Karpas-422 (cell line): ENCODE data around the gene LIAS. TPM values are rescaled to one million over a fixed set of nuclear protein-coding genes. Genes with fewer than 3 reads are reported as not detected.

Experiments
- DNase-seq: peaks from one replicate; pipeline ENCODE4 v3.0.0-alpha.2; 2015
- H2AFZ ChIP-seq: fragments of 200-600 bp; sonication (generic); 2 replicates; pipeline ENCODE4 v1.6.1; 2014; ENCODE audit warnings: antibody characterized with exemption, low read length, mixed read lengths
- H3K27ac ChIP-seq: fragments of 200-600 bp; sonication (generic); 2 replicates; pipeline ENCODE4 v1.5.1; 2014; ENCODE audit warnings: mild to moderate bottlenecking, low read length, moderate library complexity
- H3K27me3 ChIP-seq: fragments of 200-600 bp; sonication (generic); 2 replicates; pipeline ENCODE4 v1.6.1; 2014; ENCODE audit warnings: low read length, mixed read lengths
- H3K36me3 ChIP-seq: fragments of 200-600 bp; sonication (generic); 2 replicates; pipeline ENCODE4 v1.6.1; 2014; ENCODE audit warnings: low read length, mixed read lengths; ENCODE audit not compliant: insufficient read depth
- H3K4me1 ChIP-seq: fragments of 200-600 bp; sonication (generic); 2 replicates; pipeline ENCODE4 v1.6.1; 2014; ENCODE audit warnings: mild to moderate bottlenecking, low read length, mixed read lengths
- H3K4me2 ChIP-seq: fragments of 200-600 bp; sonication (generic); 2 replicates; pipeline ENCODE4 v1.6.1; 2014; ENCODE audit warnings: low read length, low read depth, mild to moderate bottlenecking; ENCODE audit not compliant: poor library complexity, severe bottlenecking
- H3K4me3 ChIP-seq: fragments of 200-600 bp; sonication (generic); 2 replicates; pipeline ENCODE4 v1.5.1; 2014; ENCODE audit warnings: mild to moderate bottlenecking, antibody characterized with exemption, low read length, mixed read lengths
- H3K79me2 ChIP-seq: fragments of 200-600 bp; sonication (generic); 2 replicates; pipeline ENCODE4 v1.6.1; 2014; ENCODE audit warnings: mild to moderate bottlenecking, low read length, mixed read lengths
- H3K9ac ChIP-seq: fragments of 200-600 bp; sonication (generic); 2 replicates; pipeline ENCODE4 v1.6.0; 2014; ENCODE audit warnings: low read length
- H3K9me2 ChIP-seq: fragments of 200-600 bp; sonication (generic), shearing (Covaris generic); replicated peaks from 2 replicates; pipeline ENCODE4 v1.6.0; 2014; ENCODE audit warnings: mild to moderate bottlenecking, low read length, moderate library complexity; ENCODE audit not compliant: insufficient read depth
- H3K9me3 ChIP-seq: fragments of 300-700, 200-600 bp; sonication (generic); 2 replicates; pipeline ENCODE4 v1.6.1; 2014; ENCODE audit warnings: low read length, mixed read lengths
- H4K20me1 ChIP-seq: fragments of 200-600 bp; sonication (generic); 2 replicates; pipeline ENCODE4 v1.6.1; 2014; ENCODE audit warnings: mild to moderate bottlenecking, antibody characterized with exemption, low read length, low read depth; ENCODE audit not compliant: insufficient read depth
- total RNA-seq: library from RNA; depleted of rRNA; stranded (reverse); fragments of >200 nt; shearing (Covaris generic); gene quantifications from 2 replicates; pipeline ENCODE4 v1.2.3, GENCODE V29; 2014; ENCODE audit warnings: low replicate concordance

The LIAS gene
- total RNA-seq, 1 experiment from 2014 or later: 19.5 TPM

GRCh38 chr4:39429476-39430334, 29.2 kb upstream of the LIAS start:
- H3K4me2 ChIP-seq: no peak overlapping the region
- peak overlapping the region; percentile 7; the same call in 1 of the 2 replicates for H2AFZ ChIP-seq
- H3K27ac ChIP-seq: no peak overlapping the region
- no peaks in the 10 kb centered on the region for H4K20me1 ChIP-seq
- no peak overlapping the region for H3K9ac ChIP-seq
- no peaks in the 10 kb centered on the region for H3K36me3 ChIP-seq
- peaks cover 5% of the 10 kb centered on the region for H3K4me1 ChIP-seq
- no peaks in the 10 kb centered on the region for H3K27me3 ChIP-seq
- no peaks in the 10 kb centered on the region for H3K9me3 ChIP-seq
- H3K79me2 ChIP-seq: no peaks in the 10 kb centered on the region
- no peaks in the 10 kb centered on the region for H3K9me2 ChIP-seq
- no peak for DNase-seq
- no peak overlapping the region for H3K4me3 ChIP-seq

GRCh38 chr4:39433878-39434492, 24.9 kb upstream of the LIAS start:
- Histone ChIP-seq H2AFZ (no peak overlapping the region), H3K4me3 (no peak overlapping the region), H3K9me3 (no peaks in the 10 kb centered on the region), H4K20me1 (no peaks in the 10 kb centered on the region), H3K36me3 (no peaks in the 10 kb centered on the region), H3K27ac (no peak overlapping the region), H3K4me2 (no peak overlapping the region), H3K9ac (no peak overlapping the region), H3K4me1 (no peaks in the 10 kb centered on the region), H3K27me3 (no peaks in the 10 kb centered on the region), H3K9me2 (no peaks in the 10 kb centered on the region), H3K79me2 (no peaks in the 10 kb centered on the region)
- no peak for DNase-seq

- no peak overlapping the region for H3K4me2 ChIP-seq
- no peak overlapping the region for H3K9ac ChIP-seq
- H2AFZ ChIP-seq: no peak overlapping the region
These were observed 22.9 kb upstream of the LIAS start for GRCh38 chr4:39435659-39436563.

GRCh38 chr4:39441593-39441992, 17.3 kb upstream of the LIAS start:
- DNase-seq: no peak
- H3K27me3 ChIP-seq: no peaks in the 10 kb centered on the region
- H3K9me3 ChIP-seq: no peaks in the 10 kb centered on the region
- H3K79me2 ChIP-seq: no peaks in the 10 kb centered on the region
- H3K4me3 ChIP-seq: no peak overlapping the region
- H3K4me1 ChIP-seq: no peaks in the 10 kb centered on the region
- no peaks in the 10 kb centered on the region for H4K20me1 ChIP-seq
- H3K4me2 ChIP-seq: no peak overlapping the region
- no peak overlapping the region for H3K27ac ChIP-seq
- no peak overlapping the region for H3K9ac ChIP-seq
- no peaks in the 10 kb centered on the region for H3K9me2 ChIP-seq
- no peaks in the 10 kb centered on the region for H3K36me3 ChIP-seq
- H2AFZ ChIP-seq: no peak overlapping the region

More at GRCh38 chr4:39435659-39436563, 22.9 kb upstream of the LIAS start:
- no peaks in the 10 kb centered on the region for H3K79me2 ChIP-seq
- no peaks in the 10 kb centered on the region for H3K27me3 ChIP-seq
- no peaks in the 10 kb centered on the region for H3K9me3 ChIP-seq
- H4K20me1 ChIP-seq: no peaks in the 10 kb centered on the region
- DNase-seq: peak; percentile 50
- H3K4me1 ChIP-seq: no peaks in the 10 kb centered on the region
- no peak overlapping the region for H3K4me3 ChIP-seq
- H3K36me3 ChIP-seq: no peaks in the 10 kb centered on the region
- no peak overlapping the region for H3K27ac ChIP-seq
- H3K9me2 ChIP-seq: no peaks in the 10 kb centered on the region

GRCh38 chr4:39442998-39443397, 15.9 kb upstream of the LIAS start:
- H4K20me1 ChIP-seq: no peaks in the 10 kb centered on the region
- no peaks in the 10 kb centered on the region for H3K27me3 ChIP-seq
- H3K4me3 ChIP-seq: no peak overlapping the region
- H3K4me2 ChIP-seq: no peak overlapping the region
- no peaks in the 10 kb centered on the region for H3K79me2 ChIP-seq
- H3K27ac ChIP-seq: no peak overlapping the region
- no peaks in the 10 kb centered on the region for H3K36me3 ChIP-seq
- no peaks in the 10 kb centered on the region for H3K9me2 ChIP-seq
- H2AFZ ChIP-seq: no peak overlapping the region
- no peak overlapping the region for H3K9ac ChIP-seq
- H3K9me3 ChIP-seq: no peaks in the 10 kb centered on the region
- peaks cover 11% of the 10 kb centered on the region for H3K4me1 ChIP-seq
- no peak for DNase-seq

DNA sequence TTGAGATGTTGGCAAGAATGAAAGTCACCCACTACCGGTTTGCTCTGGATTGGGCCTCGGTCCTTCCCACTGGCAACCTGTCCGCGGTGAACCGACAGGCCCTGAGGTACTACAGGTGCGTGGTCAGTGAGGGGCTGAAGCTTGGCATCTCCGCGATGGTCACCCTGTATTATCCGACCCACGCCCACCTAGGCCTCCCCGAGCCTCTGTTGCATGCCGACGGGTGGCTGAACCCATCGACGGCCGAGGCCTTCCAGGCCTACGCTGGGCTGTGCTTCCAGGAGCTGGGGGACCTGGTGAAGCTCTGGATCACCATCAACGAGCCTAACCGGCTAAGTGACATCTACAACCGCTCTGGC, 12.4 kb upstream of the LIAS start:
- Histone ChIP-seq H3K27ac (no peak overlapping the region), H2AFZ (no peak overlapping the region), H3K9ac (no peak overlapping the region)

GRCh38 chr4:39446842-39447573, 11.8 kb upstream of the LIAS start:
- H3K9me3 ChIP-seq: no peaks in the 10 kb centered on the region
- H3K9ac ChIP-seq: no peak overlapping the region
- no peaks in the 10 kb centered on the region for H3K27me3 ChIP-seq
- DNase-seq: peak; percentile 77
- no peak overlapping the region; the same call in 1 of the 2 replicates for H3K4me3 ChIP-seq
- no peak overlapping the region for H3K27ac ChIP-seq
- peaks cover 18% of the 10 kb centered on the region for H4K20me1 ChIP-seq
- no peaks in the 10 kb centered on the region for H3K9me2 ChIP-seq
- H3K79me2 ChIP-seq: no peaks in the 10 kb centered on the region
- peak overlapping the region; percentile 39 for H3K4me2 ChIP-seq
- peaks cover 18% of the 10 kb centered on the region for H3K36me3 ChIP-seq
- no peak overlapping the region for H2AFZ ChIP-seq
- H3K4me1 ChIP-seq: peaks cover 22% of the 10 kb centered on the region

More for the DNA sequence above, 12.4 kb upstream of the LIAS start:
- H3K27me3 ChIP-seq: no peaks in the 10 kb centered on the region
- peaks cover 22% of the 10 kb centered on the region for H3K4me1 ChIP-seq
- DNase-seq: no peak
- H4K20me1 ChIP-seq: peaks cover 13% of the 10 kb centered on the region; the same call in 1 of the 2 replicates
- H3K36me3 ChIP-seq: peaks cover 14% of the 10 kb centered on the region; the same call in 1 of the 2 replicates
- no peak overlapping the region for H3K4me2 ChIP-seq
- no peaks in the 10 kb centered on the region for H3K9me2 ChIP-seq
- no peaks in the 10 kb centered on the region for H3K9me3 ChIP-seq
- H3K4me3 ChIP-seq: no peak overlapping the region
- H3K79me2 ChIP-seq: no peaks in the 10 kb centered on the region
